ENCODE data around the gene DENND10.
"Not testable (repeated sequence)": the region's sequence is repeated elsewhere in the genome, so short reads cannot be mapped to it uniquely, and the experiment has no call there.

DENND10 gene

GRCh38 chr10:119103903-119104653 is at the start of gene DENND10:
Gene DENND10 (plus strand): TSS chr10:119104113. CDS start chr10:119104143, 30 bp downstream.
- in situ Hi-C loops (cut with MboI; ENCODE audit: low sequenced_read_pairs) = no loop called here

DNA sequence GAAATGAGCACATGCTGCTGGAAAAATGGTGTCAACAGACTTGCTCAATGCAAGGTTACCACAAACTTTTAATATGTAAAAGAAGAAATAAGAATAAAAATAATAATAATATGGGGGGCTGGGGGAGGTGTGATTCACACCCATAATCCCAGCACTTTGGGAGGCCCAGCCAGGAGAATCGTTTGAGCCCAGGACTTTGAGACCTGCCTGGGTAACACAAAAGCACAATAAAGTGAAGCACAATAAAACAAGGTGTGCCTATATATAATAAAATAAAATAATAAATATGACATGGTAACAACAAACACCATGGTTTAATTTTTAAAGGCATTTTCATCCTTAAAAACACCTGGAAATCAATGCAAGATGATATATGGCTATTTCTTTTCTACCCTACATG is 48.4 kb upstream of the DENND10 start:
- in situ Hi-C loops (cut with MboI; ENCODE audit: low sequenced_read_pairs) = no loop called here

DNA sequence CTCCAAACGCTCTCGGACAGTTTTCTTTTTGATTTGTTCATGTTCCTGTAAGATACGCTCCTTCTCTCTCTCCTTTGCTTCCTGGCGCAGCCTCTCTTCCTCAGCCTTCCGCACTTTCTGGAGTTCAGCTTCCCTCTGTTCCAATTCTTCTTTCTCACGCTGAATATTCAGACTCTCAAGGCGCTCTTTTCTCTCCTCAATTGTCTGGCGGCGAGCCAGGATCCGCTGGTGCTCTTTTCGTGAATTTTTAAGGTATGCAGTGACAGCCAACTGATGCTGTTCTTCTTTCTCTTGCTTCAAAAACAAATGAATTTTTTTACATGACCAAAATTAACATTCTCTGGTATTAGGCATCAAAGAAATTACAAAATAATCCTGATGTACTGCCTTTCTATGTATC is 45.9 kb upstream of the DENND10 start:
- in situ Hi-C loops (cut with MboI; ENCODE audit: low sequenced_read_pairs) = no loop called here

DNA sequence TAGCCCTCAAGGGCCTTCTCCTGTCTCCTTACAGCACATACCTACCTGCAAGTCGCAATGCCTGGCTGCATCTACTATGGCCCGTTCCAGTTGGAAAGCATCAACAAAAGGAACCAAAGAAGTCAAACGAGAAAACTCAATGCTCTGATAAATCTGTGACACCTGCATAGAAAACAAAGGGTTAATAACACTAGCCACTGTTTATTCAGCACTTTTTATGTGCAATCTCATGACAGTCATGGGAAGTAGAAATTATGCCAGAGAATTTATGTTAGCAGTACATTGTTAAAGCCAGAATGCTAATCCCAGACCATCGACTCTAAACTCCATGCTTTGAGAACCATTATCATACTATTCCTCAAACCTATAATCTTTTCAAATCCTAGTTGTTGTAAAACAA is 44.4 kb upstream of the DENND10 start:
- in situ Hi-C loops (cut with MboI; ENCODE audit: low sequenced_read_pairs) = no loop called here

GRCh38 chr10:119060107-119060506 is 43.8 kb upstream of the DENND10 start:
- in situ Hi-C loops (cut with MboI; ENCODE audit: low sequenced_read_pairs) = no loop called here

DNA sequence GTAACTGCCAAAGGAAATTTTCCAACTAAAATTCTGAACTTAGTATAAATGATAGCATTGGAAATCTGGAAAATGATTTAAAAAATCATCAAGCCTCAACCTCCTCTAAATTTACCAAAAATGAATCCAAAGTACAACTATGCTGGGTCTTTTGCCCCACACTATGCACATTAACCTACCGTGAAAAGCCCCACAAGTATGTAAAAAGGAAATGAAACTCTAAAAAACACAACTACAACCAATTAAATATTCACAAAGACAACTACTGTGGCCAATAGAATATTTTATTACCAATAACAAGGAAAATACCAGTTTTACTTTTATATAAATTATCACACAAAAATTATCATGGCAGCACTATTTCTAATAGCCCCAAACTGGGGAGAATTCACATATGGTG is 42.6 kb upstream of the DENND10 start:
- in situ Hi-C loops (cut with MboI; ENCODE audit: low sequenced_read_pairs) = no loop called here

- in situ Hi-C loops (cut with MboI; ENCODE audit: low sequenced_read_pairs) = no loop called here
Observed at GRCh38 chr10:119061926-119062325, 42.0 kb upstream of the DENND10 start.

GRCh38 chr10:119070395-119071165 is 33.3 kb upstream of the DENND10 start:
- in situ Hi-C loops (cut with MboI; ENCODE audit: low sequenced_read_pairs) = no loop called here

GRCh38 chr10:119073584-119073983 is 30.3 kb upstream of the DENND10 start:
- in situ Hi-C loops (cut with MboI; ENCODE audit: low sequenced_read_pairs) = no loop called here

DNA sequence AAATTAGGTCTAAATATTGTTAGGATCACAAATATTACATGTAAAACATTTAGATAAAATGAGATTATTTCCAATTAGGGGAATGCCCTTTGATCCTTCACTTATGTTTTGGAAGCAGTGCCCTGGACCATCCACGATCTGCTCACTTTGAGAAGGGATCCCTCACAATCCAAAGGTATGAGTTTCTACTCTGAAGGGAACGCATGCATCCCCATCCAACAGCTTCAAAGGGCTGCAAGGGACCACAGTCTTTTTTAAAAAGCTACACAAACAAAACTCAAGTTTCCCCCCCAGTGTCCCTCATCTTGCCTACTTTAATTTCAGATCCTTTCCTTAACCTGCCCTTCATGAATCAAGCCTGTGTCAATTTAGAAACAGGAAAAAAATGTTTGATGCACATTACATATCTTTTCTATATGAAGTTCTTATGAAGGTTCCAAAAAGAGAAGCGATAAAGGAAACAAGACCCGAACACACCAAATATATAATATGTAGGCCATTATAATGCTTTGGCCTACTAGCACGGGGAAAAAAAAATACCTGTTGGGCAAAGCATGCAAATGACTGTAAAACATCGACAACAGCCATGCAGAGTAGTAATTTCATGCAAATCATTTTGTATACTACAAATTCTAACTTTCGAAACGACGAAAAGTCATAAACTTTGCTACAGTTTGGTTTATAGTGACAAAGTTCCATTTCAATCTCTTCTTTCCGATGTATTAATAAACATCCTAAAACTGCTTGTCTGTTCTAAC is 25.3 kb upstream of the DENND10 start:
- in situ Hi-C loops (cut with MboI; ENCODE audit: low sequenced_read_pairs) = no loop called here

GRCh38 chr10:119079599-119080520 is 24.1 kb upstream of the DENND10 start:
- in situ Hi-C loops (cut with MboI; ENCODE audit: low sequenced_read_pairs) = no loop called here

DNA sequence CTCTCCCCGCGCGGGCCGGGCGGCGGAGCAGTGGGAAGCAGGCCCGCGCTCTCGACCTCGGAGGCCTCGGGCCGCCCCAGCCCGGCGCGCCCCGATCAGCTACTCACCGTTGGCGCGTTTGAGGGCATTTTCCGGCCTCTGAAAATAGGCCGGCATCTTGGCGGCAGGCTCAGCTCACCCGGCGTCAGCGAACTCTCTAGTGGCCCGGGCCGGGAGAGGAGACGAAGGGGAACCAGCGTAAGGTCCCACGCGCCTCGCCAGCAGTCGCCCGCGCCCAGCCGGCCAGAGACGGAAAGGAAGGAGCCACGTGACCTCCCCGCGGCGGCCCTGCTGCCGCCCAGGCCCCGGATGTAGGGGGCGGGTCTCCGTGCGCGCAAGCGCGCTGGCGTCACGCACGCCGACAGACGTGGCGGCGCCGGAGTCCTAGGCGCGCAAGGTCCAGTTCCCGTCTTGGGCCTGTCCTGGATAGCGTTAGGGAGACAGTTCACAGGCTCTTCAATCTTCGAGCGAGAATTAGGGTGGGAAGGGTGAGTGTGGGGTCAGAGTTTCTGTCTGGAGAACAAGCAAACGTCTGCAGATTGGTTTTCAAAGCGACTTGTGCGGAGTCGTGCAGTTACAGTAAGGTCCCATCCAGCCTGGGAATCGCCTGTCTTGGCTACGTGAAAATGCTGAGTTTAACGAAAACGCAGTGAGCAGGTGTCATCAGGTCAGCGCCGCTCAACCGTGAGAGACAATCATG is 23.2 kb upstream of the DENND10 start, which contains the start of gene EIF3A:
Gene EIF3A, minus strand, starts transcription at position 297 of the 739 bp plus-strand sequence. Its CDS starts 141 bp downstream, at position 156.
- in situ Hi-C loops (cut with MboI; ENCODE audit: low sequenced_read_pairs) = no loop called here

GRCh38 chr10:119084896-119085295 is 19.0 kb upstream of the DENND10 start:
- in situ Hi-C loops (cut with MboI; ENCODE audit: low sequenced_read_pairs) = no loop called here

DNA sequence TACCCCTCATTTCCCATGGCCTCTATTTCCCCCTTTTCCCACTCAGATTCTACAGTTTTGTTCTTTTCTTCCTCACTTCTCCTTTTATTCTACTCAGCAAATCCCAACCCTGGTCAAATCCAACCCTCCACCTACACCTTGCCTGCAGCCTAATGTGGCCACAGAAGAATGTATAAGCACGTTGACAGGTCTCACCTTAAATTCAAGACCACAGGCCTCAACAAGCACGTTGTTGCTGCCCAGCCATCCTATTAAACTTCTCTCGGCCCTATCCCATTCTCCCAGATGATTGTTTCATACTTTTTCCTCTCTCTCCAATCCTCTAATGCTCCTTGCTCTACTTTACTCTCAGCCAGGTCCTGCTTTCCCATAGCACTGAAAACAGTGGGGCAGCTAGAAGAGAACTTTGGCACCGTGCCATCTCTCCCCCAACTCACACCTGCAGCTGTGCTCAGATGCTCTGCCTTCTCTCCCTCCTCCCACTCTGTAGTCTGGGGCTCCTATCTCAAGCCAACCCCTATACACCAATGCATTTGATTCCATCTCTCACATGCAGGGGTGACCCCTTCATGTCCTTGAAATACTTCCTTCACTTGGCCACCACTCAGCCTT is 16.5 kb upstream of the DENND10 start:
- in situ Hi-C loops (cut with MboI; ENCODE audit: low sequenced_read_pairs) = no loop called here

- in situ Hi-C loops (cut with MboI; ENCODE audit: low sequenced_read_pairs) = no loop called here
Observed at GRCh38 chr10:119090026-119090795, 13.7 kb upstream of the DENND10 start.

DNA sequence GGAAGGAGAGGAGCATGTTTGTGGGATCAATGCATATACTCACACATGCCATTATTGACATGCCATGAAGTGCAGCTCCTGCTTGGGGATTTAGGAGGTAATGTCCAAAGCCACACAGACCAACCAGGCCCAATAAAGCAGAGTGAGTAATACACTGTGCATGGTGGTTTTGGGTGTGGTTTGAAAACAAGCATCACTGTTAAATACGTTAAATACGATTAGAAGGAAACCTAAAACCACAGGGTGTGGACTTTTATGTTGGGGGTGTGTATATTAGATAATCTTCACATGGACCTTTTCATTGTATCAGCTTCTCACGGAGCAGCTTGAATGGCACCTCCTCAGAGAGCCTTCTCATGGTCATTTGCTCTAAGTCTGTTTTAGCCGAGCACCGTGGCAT is 12.9 kb upstream of the DENND10 start:
- in situ Hi-C loops (cut with MboI; ENCODE audit: low sequenced_read_pairs) = no loop called here

DNA sequence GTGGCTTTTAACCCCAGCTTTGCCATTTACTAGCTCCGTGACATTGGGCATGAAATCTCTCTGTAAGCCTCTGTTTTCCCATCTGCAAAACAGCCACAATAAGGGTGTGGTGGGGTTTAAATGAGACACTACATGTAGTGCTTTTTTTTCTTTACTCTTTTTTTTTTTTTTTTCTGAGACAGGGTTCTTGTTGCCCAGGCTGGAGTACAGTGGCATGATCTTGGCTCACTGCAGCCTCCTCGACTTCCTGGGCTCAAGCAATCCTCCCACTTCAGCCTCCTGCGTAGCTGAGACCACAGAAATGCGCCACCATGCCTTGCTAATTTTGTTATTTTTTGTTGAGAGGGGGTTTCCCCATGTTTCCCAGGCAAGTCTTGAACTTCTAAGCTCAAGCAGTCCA is 8.3 kb upstream of the DENND10 start:
- in situ Hi-C loops (cut with MboI; ENCODE audit: low sequenced_read_pairs) = no loop called here

- in situ Hi-C loops (cut with MboI; ENCODE audit: low sequenced_read_pairs) = not testable (repeated sequence)
Observed at GRCh38 chr10:119096641-119097415, 7.1 kb upstream of the DENND10 start.

Data from HL-60/S4 (cell line).